ENCODE data around the gene HSP90AB1.

HSP90AB1 gene

GRCh38 chr6:44217332-44218143 lies 29.4 kb upstream of the HSP90AB1 start:
- in situ Hi-C loops (cut with HindIII; ENCODE audit: low sequenced_read_pairs), result no loop called here
- TF ChIP-seq, protein P1, sequence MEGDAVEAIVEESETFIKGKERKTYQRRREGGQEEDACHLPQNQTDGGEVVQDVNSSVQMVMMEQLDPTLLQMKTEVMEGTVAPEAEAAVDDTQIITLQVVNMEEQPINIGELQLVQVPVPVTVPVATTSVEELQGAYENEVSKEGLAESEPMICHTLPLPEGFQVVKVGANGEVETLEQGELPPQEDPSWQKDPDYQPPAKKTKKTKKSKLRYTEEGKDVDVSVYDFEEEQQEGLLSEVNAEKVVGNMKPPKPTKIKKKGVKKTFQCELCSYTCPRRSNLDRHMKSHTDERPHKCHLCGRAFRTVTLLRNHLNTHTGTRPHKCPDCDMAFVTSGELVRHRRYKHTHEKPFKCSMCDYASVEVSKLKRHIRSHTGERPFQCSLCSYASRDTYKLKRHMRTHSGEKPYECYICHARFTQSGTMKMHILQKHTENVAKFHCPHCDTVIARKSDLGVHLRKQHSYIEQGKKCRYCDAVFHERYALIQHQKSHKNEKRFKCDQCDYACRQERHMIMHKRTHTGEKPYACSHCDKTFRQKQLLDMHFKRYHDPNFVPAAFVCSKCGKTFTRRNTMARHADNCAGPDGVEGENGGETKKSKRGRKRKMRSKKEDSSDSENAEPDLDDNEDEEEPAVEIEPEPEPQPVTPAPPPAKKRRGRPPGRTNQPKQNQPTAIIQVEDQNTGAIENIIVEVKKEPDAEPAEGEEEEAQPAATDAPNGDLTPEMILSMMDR (IDR thresholded peaks at IDR 0.05; ENCODE audit: low read depth, low read length, missing control alignments), result no peak
- H3K4me3 ChIP-seq (ENCODE audit: low read depth, low read length), result no peak overlapping the region
- no peak for DNase-seq (ENCODE audit: low read depth)

GRCh38 chr6:44219053-44219814 lies 27.7 kb upstream of the HSP90AB1 start:
- peak overlapping the region; percentile 20 for H3K4me3 ChIP-seq (ENCODE audit: low read depth, low read length)
- DNase-seq (ENCODE audit: low read depth), result no peak
- in situ Hi-C loops (cut with HindIII; ENCODE audit: low sequenced_read_pairs), result no loop called here
- TF ChIP-seq, protein P1 (IDR thresholded peaks at IDR 0.05; ENCODE audit: low read depth, low read length, missing control alignments), result no peak

- H3K4me3 ChIP-seq (ENCODE audit: low read depth, low read length), result no peak overlapping the region
- TF ChIP-seq, protein P1 (IDR thresholded peaks at IDR 0.05; ENCODE audit: low read depth, low read length, missing control alignments), result no peak
- no peak for DNase-seq (ENCODE audit: low read depth)
- in situ Hi-C loops (cut with HindIII; ENCODE audit: low sequenced_read_pairs), result no loop called here
Observed at GRCh38 chr6:44219815-44220784, 26.8 kb upstream of the HSP90AB1 start.

DNA sequence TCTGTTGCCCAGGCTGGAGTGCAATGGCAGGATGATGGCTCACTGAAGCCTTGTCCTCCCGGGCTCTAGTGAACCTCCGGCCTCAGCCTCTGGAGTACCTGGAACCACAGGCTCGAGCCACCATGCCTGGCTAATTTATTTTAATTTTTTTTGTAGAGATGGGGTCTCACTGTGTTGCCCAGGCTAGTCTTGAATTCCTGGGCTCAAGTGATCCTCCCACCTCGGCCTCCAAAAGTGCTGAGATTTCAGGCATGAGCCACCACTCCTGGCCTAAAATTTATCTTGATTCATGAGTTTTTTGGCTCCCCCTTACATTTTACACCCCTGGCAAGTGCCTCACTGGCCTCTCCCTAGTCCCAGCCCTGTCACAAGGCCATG lies 26.0 kb upstream of the HSP90AB1 start:
- TF ChIP-seq, protein P1 (IDR thresholded peaks at IDR 0.05; ENCODE audit: low read depth, low read length, missing control alignments), result no peak
- in situ Hi-C loops (cut with HindIII; ENCODE audit: low sequenced_read_pairs), result no loop called here
- no peak for DNase-seq (ENCODE audit: low read depth)

GRCh38 chr6:44221291-44221960 lies 25.5 kb upstream of the HSP90AB1 start:
- in situ Hi-C loops (cut with HindIII; ENCODE audit: low sequenced_read_pairs), result no loop called here
- no peak for DNase-seq (ENCODE audit: low read depth)
- H3K4me3 ChIP-seq (ENCODE audit: low read depth, low read length), result no peak overlapping the region
- TF ChIP-seq, protein P1 (IDR thresholded peaks at IDR 0.05; ENCODE audit: low read depth, low read length, missing control alignments), result peak; percentile 62

More for the DNA sequence above, 26.0 kb upstream of the HSP90AB1 start:
- H3K4me3 ChIP-seq (ENCODE audit: low read depth, low read length), result no peak overlapping the region

All from astrocyte of the cerebellum (primary cell).